LNCaP clone FGC (cell line): Measurements from ENCODE around the gene GIT2.
"Not testable (repeated sequence)": the region's sequence is repeated elsewhere in the genome, so short reads cannot be mapped to it uniquely, and the experiment has no call there.

Experiments used
- DNase-seq: peaks from one replicate; pipeline ENCODE4 v3.0.0-alpha.2; 2011; ENCODE audit warnings: low read depth
- H3K4me3 ChIP-seq: 2 replicates; pipeline ENCODE4 v1.5.1; 2011; ENCODE audit warnings: mild to moderate bottlenecking, low read depth, low read length, control low read depth
- CTCF ChIP-seq: IDR thresholded peaks from 2 replicates; pipeline ENCODE4 v1.5.1; 2012; ENCODE audit warnings: mild to moderate bottlenecking; ENCODE audit not compliant: control insufficient read depth, insufficient read depth; ENCODE audit errors: extremely low read depth

The GIT2 gene

GRCh38 chr12:109993091-109993490 lies 3.1 kb downstream of the GIT2 start:
- TF ChIP-seq CTCF = no peak
- no peak overlapping the region for H3K4me3 ChIP-seq
- no peak for DNase-seq

- no peak overlapping the region for H3K4me3 ChIP-seq
- DNase-seq = no peak
- no peak for TF ChIP-seq CTCF
Measured at GRCh38 chr12:109991586-109991985, 4.6 kb downstream of the GIT2 start.

GRCh38 chr12:109989380-109989779 lies 6.8 kb downstream of the GIT2 start:
- no peak for DNase-seq
- TF ChIP-seq CTCF = no peak
- no peak overlapping the region for H3K4me3 ChIP-seq

GRCh38 chr12:109988903-109989302 lies 7.3 kb downstream of the GIT2 start:
- no peak for DNase-seq
- no peak for TF ChIP-seq CTCF
- no peak overlapping the region for H3K4me3 ChIP-seq

GRCh38 chr12:109988274-109988673 lies 7.9 kb downstream of the GIT2 start:
- DNase-seq = no peak
- no peak for TF ChIP-seq CTCF
- no peak overlapping the region for H3K4me3 ChIP-seq

- no peak for TF ChIP-seq CTCF
- DNase-seq = no peak
- H3K4me3 ChIP-seq = no peak overlapping the region
Measured at GRCh38 chr12:109987615-109988014, 8.6 kb downstream of the GIT2 start.

- not testable (repeated sequence) for H3K4me3 ChIP-seq, DNase-seq
Measured at GRCh38 chr12:109986236-109986635, 9.9 kb downstream of the GIT2 start.
